Stimulated activated naive CD8-positive, alpha-beta T cell treated with anti-CD3 and anti-CD28 coated beads, Interleukin-15, Interleukin-2, amounts not matched to agents 100 U/mL and 50 U/mL, for 24 hours (primary cell): ENCODE data around the gene ACSL6.

ENCODE experiments used
- ATAC-seq: fragments of 150-1000 bp; cut with Tn5 transposase; one replicate; pipeline ENCODE4 v1.10.0; 2021
- DNase-seq: peaks from one replicate; pipeline ENCODE4 v3.0.0; 2021

ACSL6 gene

GRCh38 chr5:132046880-132047299 lies 35.4 kb upstream of the ACSL6 start:
- no peak for ATAC-seq
- no peak for DNase-seq

GRCh38 chr5:132044207-132044606 lies 32.7 kb upstream of the ACSL6 start:
- no peak for ATAC-seq
- no peak for DNase-seq

- DNase-seq (no peak), ATAC-seq (no peak)
Observed at GRCh38 chr5:132037353-132037752, 25.9 kb upstream of the ACSL6 start.

- DNase-seq, result no peak
- no peak for ATAC-seq
Observed at GRCh38 chr5:132033122-132033521, 21.7 kb upstream of the ACSL6 start.

- DNase-seq, result no peak
- peak; percentile 36 for ATAC-seq
Observed at GRCh38 chr5:132032196-132032595, 20.7 kb upstream of the ACSL6 start.

GRCh38 chr5:132030610-132031009 lies 19.2 kb upstream of the ACSL6 start:
- DNase-seq (no peak), ATAC-seq (no peak)

GRCh38 chr5:132029609-132030330 lies 18.3 kb upstream of the ACSL6 start:
- no peak for DNase-seq

GRCh38 chr5:132027027-132027426 lies 15.6 kb upstream of the ACSL6 start:
- DNase-seq (no peak), ATAC-seq (peak; percentile 2)

More at GRCh38 chr5:132029609-132030330, 18.3 kb upstream of the ACSL6 start:
- ATAC-seq, result no peak

- peak; percentile 68 for DNase-seq
- peak; percentile 76 for ATAC-seq
Observed at GRCh38 chr5:132026516-132027008, 15.1 kb upstream of the ACSL6 start.

- DNase-seq, result no peak
- ATAC-seq, result no peak
Observed at GRCh38 chr5:132025403-132025971, 14.0 kb upstream of the ACSL6 start.

GRCh38 chr5:132024789-132025402 lies 13.4 kb upstream of the ACSL6 start:
- ATAC-seq (no peak), DNase-seq (no peak)

- ATAC-seq (no peak), DNase-seq (no peak)
Observed at GRCh38 chr5:132024117-132024435, 12.6 kb upstream of the ACSL6 start.

- DNase-seq (no peak), ATAC-seq (no peak)
Observed at GRCh38 chr5:132023258-132024116, 12.0 kb upstream of the ACSL6 start.

GRCh38 chr5:132022737-132023136 lies 11.3 kb upstream of the ACSL6 start:
- ATAC-seq (peak; percentile 51), DNase-seq (peak; percentile 69)

GRCh38 chr5:132021654-132022053 lies 10.2 kb upstream of the ACSL6 start:
- DNase-seq (no peak), ATAC-seq (no peak)

GRCh38 chr5:132020568-132021339 lies 9.3 kb upstream of the ACSL6 start:
- DNase-seq, result no peak
- peak; percentile 33 for ATAC-seq

- DNase-seq, result peak; percentile 71
Observed at GRCh38 chr5:132019857-132020555, 8.5 kb upstream of the ACSL6 start.

GRCh38 chr5:132019337-132019736 lies 7.9 kb upstream of the ACSL6 start:
- DNase-seq (no peak), ATAC-seq (no peak)

More at GRCh38 chr5:132019857-132020555, 8.5 kb upstream of the ACSL6 start:
- peak; percentile 88 for ATAC-seq

- DNase-seq, result no peak
Observed at GRCh38 chr5:132017738-132018625, 6.5 kb upstream of the ACSL6 start.

GRCh38 chr5:132017316-132017715 lies 5.9 kb upstream of the ACSL6 start:
- DNase-seq (no peak), ATAC-seq (no peak)

More at GRCh38 chr5:132017738-132018625, 6.5 kb upstream of the ACSL6 start:
- no peak for ATAC-seq
